Endothelial cell of umbilical vein (primary cell): ENCODE data around the gene RBM4B. TPM values are rescaled to one million over a fixed set of nuclear protein-coding genes. Genes with fewer than 3 reads are reported as not detected.

ENCODE experiments used
- BruUV-seq: library from RNA; stranded (reverse); fragments of 400-500 nt; replicated peaks from 2 replicates; lab custom pipeline; 2021; lab: Mats Ljungman, UMichigan
- CTCF ChIA-PET: fragments of 300-600, 350-600 bp; sonication (Branson Sonifier 250); formaldehyde crosslinking; loops from one replicate; lab custom pipeline; 2021; ENCODE audit warnings: antibody characterized with exemption, inconsistent platforms; lab: Charles Lee
- POLR2A ChIA-PET: fragments of 300-600, 350-600 bp; sonication (Branson Sonifier 250); formaldehyde crosslinking; loops from one replicate; lab custom pipeline; 2021; ENCODE audit warnings: antibody characterized with exemption, inconsistent platforms; lab: Charles Lee
- DNase-seq: peaks from one replicate; pipeline ENCODE4 v3.0.0-alpha.2; 2011; ENCODE audit warnings: low read depth, low spot score
- FAIRE-seq: peaks from 2 replicates; lab custom pipeline; 2011; peaks lifted over from hg19 to GRCh38; lab: Jason Lieb, UNC
- H2AFZ ChIP-seq: 2 replicates; pipeline ENCODE4 v1.6.0; 2012; ENCODE audit warnings: low read depth, low read length, control low read depth, inconsistent platforms
- H3K27ac ChIP-seq: 2 replicates; pipeline ENCODE4 v1.5.1; 2011; ENCODE audit warnings: low read depth, mild to moderate bottlenecking, control low read depth, low read length, moderate library complexity; ENCODE audit not compliant: insufficient read depth
- H3K27me3 ChIP-seq, 2 experiments: 2 replicates each; pipeline versions ENCODE4 v1.6.0 to v1.6.1; 2011; ENCODE audit warnings: low read length in 2 of 2, mixed read lengths in 1 of 2; ENCODE audit not compliant: control insufficient read depth in 2 of 2, insufficient read depth in 2 of 2
- H3K36me3 ChIP-seq, 2 experiments: 2 replicates in 1 of 2; 3 replicates in 1 of 2; pipeline ENCODE4 v1.5.1; 2011; ENCODE audit warnings: low read length in 2 of 2, mild to moderate bottlenecking in 1 of 2, moderate library complexity in 1 of 2; ENCODE audit not compliant: control insufficient read depth in 2 of 2, insufficient read depth in 2 of 2; ENCODE audit errors: extremely low read depth in 1 of 2
- H3K4me1 ChIP-seq: 3 replicates; pipeline ENCODE4 v1.5.1; 2011; ENCODE audit warnings: mild to moderate bottlenecking, low read length; ENCODE audit not compliant: control insufficient read depth, insufficient read depth; ENCODE audit errors: extremely low read depth
- H3K4me2 ChIP-seq: 2 replicates; pipeline ENCODE4 v1.6.1; 2011; ENCODE audit warnings: low read length, control low read depth, mixed read lengths; ENCODE audit not compliant: insufficient read depth
- H3K4me3 ChIP-seq, 3 experiments: fragments of 200-600 bp in 1 of 3; sonication (generic), shearing (Covaris generic) in 1 of 3; replicated peaks in 1 of 3; 2 replicates each; pipeline ENCODE4 v1.5.1; 2011 to 2016; ENCODE audit warnings: control low read depth in 3 of 3, low read length in 3 of 3, mild to moderate bottlenecking in 2 of 3, inconsistent platforms in 1 of 3, low read depth in 1 of 3, moderate library complexity in 1 of 3; ENCODE audit not compliant: insufficient read depth in 1 of 3
- H3K79me2 ChIP-seq: 2 replicates; pipeline ENCODE4 v1.6.0; 2012; ENCODE audit warnings: low read length, inconsistent platforms; ENCODE audit not compliant: control insufficient read depth, insufficient read depth
- H3K9ac ChIP-seq: replicated peaks from 2 replicates; pipeline ENCODE3; 2011; ENCODE audit warnings: low read length, control low read depth; ENCODE audit not compliant: insufficient read depth; ENCODE audit errors: extremely low read depth
- H3K9me1 ChIP-seq: replicated peaks from 3 replicates; pipeline ENCODE4 v1.6.0; 2011; ENCODE audit warnings: mild to moderate bottlenecking, low read length; ENCODE audit not compliant: control insufficient read depth, insufficient read depth; ENCODE audit errors: extremely low read depth
- H3K9me3 ChIP-seq: replicated peaks from 2 replicates; pipeline ENCODE4 v1.5.1; 2012; ENCODE audit warnings: low read length, inconsistent platforms; ENCODE audit not compliant: control insufficient read depth, insufficient read depth
- H4K20me1 ChIP-seq: replicated peaks from 2 replicates; pipeline ENCODE3; 2011; ENCODE audit warnings: mild to moderate bottlenecking, low read length; ENCODE audit not compliant: control insufficient read depth, insufficient read depth; ENCODE audit errors: extremely low read depth
- CTCF ChIP-seq, 2 donors: IDR thresholded peaks; 1 replicate in 1 of 2; 2 replicates in 1 of 2; pipeline ENCODE4 v1.5.1; 2011; ENCODE audit warnings: low read length in 2 of 2, mild to moderate bottlenecking in 2 of 2, moderate library complexity in 2 of 2, control low read depth in 1 of 2, inconsistent platforms in 1 of 2, low read depth in 1 of 2; ENCODE audit not compliant: insufficient read depth in 1 of 2; ENCODE audit errors: extremely low read depth in 1 of 2
- EZH2 ChIP-seq: IDR thresholded peaks from 2 replicates; pipeline ENCODE4 v1.6.1; 2012; ENCODE audit warnings: borderline replicate concordance, low read depth, mild to moderate bottlenecking, moderate library complexity, low read length, inconsistent platforms; ENCODE audit not compliant: severe bottlenecking
- FOS ChIP-seq: IDR thresholded peaks from 2 replicates; pipeline ENCODE4 v1.6.1; 2011; ENCODE audit warnings: mild to moderate bottlenecking, low read length, moderate library complexity, borderline replicate concordance; ENCODE audit not compliant: insufficient read depth
- GATA2 ChIP-seq: IDR thresholded peaks from 2 replicates; pipeline ENCODE4 v1.7.0; 2011; ENCODE audit warnings: low read depth, mild to moderate bottlenecking, moderate library complexity, mixed read lengths, low read length; ENCODE audit not compliant: insufficient read length, insufficient read depth
- JUN ChIP-seq: IDR thresholded peaks from 2 replicates; pipeline ENCODE4 v1.6.1; 2011; ENCODE audit warnings: borderline replicate concordance, low read depth; ENCODE audit not compliant: insufficient read length, insufficient read depth
- MYC ChIP-seq: IDR thresholded peaks from one replicate; pipeline ENCODE4 v1.6.1; 2011; ENCODE audit warnings: mild to moderate bottlenecking, low read depth, low read length
- POLR2A ChIP-seq: IDR thresholded peaks from 2 replicates; pipeline ENCODE4 v1.6.1; 2012; ENCODE audit warnings: low read depth, mild to moderate bottlenecking, control low read depth, low read length
- POLR2AphosphoS5 ChIP-seq: IDR thresholded peaks from 2 replicates; pipeline ENCODE4 v1.6.1; 2012; ENCODE audit warnings: low read depth, mild to moderate bottlenecking, control low read depth, low read length, moderate library complexity; ENCODE audit not compliant: insufficient read depth
- dilution Hi-C: fragments of 300-500 bp; cut with MboI; formaldehyde crosslinking; loops from one replicate; pipeline ENCODE4 v1.15.0; 2019; ENCODE audit warnings: low sequenced_read_pairs; ENCODE audit not compliant: extremely low pct_ligation_motif_present
- intact Hi-C: fragments of 100-400 bp; cut with micrococcal nuclease; formaldehyde crosslinking; loops from one replicate; pipeline ENCODE4 v1.10.0; 2022
- polyA plus RNA-seq, 4 experiments: library from polyadenylated mRNA; depleted of rRNA in 3 of 4; stranded (reverse) in 3 of 4; unstranded in 1 of 4; fragments of >200 nt; gene quantifications; 2 replicates each; pipeline versions ENCODE4 v1.2.1 to v1.2.3, GENCODE V29; 2011 to 2012; ENCODE audit warnings: missing spikeins in 1 of 4
- total RNA-seq: library from RNA; stranded (reverse); gene quantifications from 2 replicates; pipeline ENCODE4 v1.2.3, GENCODE V29; 2021
- TF ChIP-seq, protein P1 (sequence below): IDR thresholded peaks from 2 replicates; pipeline ENCODE4 v1.6.1; 2011; ENCODE audit not compliant: insufficient read depth, insufficient read length

RBM4B gene
- total and polyA plus RNA-seq, 2 donors (not counting 3 experiments of a cell fraction or from before 2014, with no cell fraction given): 22.2 to 31.2 TPM

DNA sequence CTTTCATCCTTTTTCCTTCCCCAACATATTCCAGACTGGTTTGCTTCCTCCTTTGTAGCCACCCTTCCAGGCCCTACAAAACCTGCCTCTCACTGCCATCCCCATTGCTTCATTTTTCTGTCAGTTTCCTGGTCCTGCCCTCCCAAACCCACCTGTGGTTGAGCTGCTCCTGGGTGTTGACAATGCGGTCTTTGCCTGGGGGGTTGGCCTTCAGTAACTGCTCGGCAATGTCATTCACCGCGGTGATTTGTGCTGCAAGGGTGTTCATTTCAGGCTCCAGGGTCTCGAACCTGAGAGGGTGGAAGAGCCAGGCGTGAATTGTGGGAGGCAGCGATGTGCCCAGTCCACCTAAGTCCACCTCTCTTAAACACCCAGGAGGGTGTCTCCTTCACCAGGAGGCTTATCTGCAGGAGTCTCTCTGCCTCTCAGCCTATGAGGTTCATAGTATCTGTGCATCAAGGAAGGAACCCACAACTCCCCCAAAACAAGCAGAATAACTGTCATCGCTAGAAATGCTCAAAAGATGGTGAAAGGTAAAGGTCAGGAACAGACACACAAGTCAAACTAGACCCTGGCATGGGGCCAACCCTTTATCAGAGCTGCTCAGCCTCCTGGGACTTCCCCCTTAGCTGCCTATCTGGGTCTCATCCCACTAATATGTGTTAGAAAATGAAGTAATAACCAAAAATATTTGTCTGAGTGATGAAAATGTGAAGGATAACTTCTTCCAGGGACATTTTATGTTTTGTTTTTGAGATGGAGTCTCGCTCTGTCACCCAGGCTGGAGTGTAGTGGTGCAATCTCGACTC is 23.9 kb upstream of the RBM4B start:
- no peaks in the 10 kb centered on the region for H3K9me3 ChIP-seq
- CTCF ChIA-PET: no interaction called here
- no peaks in the 10 kb centered on the region for H3K9me1 ChIP-seq
- FAIRE-seq (no peak), DNase-seq (no peak)
- H3K4me2 ChIP-seq: no peak overlapping the region
- no peaks in the 10 kb centered on the region for H3K27me3 ChIP-seq
- no peak overlapping the region for H3K9ac ChIP-seq
- H3K36me3 ChIP-seq: no peaks in the 10 kb centered on the region
- H3K4me1 ChIP-seq: no peaks in the 10 kb centered on the region
- H4K20me1 ChIP-seq: no peaks in the 10 kb centered on the region
- dilution Hi-C loops (no loop called here), intact Hi-C loops (no loop called here)
- H3K4me3 ChIP-seq: no peak overlapping the region
- BruUV-seq: no TSS peak
- H3K27ac ChIP-seq: no peak overlapping the region
- TF ChIP-seq POLR2A: no peak
- TF ChIP-seq, protein P1, sequence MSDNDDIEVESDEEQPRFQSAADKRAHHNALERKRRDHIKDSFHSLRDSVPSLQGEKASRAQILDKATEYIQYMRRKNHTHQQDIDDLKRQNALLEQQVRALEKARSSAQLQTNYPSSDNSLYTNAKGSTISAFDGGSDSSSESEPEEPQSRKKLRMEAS: no peak
- no peak for TF ChIP-seq POLR2AphosphoS5
- TF ChIP-seq JUN: no peak
- TF ChIP-seq CTCF (IDR thresholded peaks at IDR 0.05; ENCODE audit: extremely low read depth in 1 of 2, insufficient read depth in 1 of 2, low read depth in 1 of 2, low read length in 2 of 2): no peak
- TF ChIP-seq GATA2: no peak
- no peak for TF ChIP-seq FOS
- no peak for TF ChIP-seq EZH2
- no peak for TF ChIP-seq MYC
- H3K79me2 ChIP-seq: no peaks in the 10 kb centered on the region
- POLR2A ChIA-PET: no interaction called here
- no peak overlapping the region for H2AFZ ChIP-seq
